DND-41 (cell line): ENCODE measurements around the gene SMC1B.

Experiments
- CTCF ChIP-seq: IDR thresholded peaks from 2 replicates; pipeline ENCODE4 v1.5.1; 2012; ENCODE audit warnings: borderline replicate concordance, low read length, moderate library complexity, mild to moderate bottlenecking; ENCODE audit not compliant: poor library complexity, severe bottlenecking; ENCODE audit errors: extremely low read depth
- EZH2 ChIP-seq: IDR thresholded peaks from 3 replicates; pipeline ENCODE4 v1.6.1; 2012; ENCODE audit warnings: borderline replicate concordance, low read depth, mild to moderate bottlenecking, moderate library complexity, low read length, inconsistent platforms; ENCODE audit not compliant: severe bottlenecking

- TF ChIP-seq EZH2, result no peak
- no peak for TF ChIP-seq CTCF
These were observed 43.4 kb upstream of the SMC1B start for GRCh38 chr22:45456811-45457210.
